Peyer's patch (tissue), 4 donors: ENCODE results near the gene CNPY4. TPM values are rescaled to one million over a fixed set of nuclear protein-coding genes. Genes with fewer than 3 reads are reported as not detected.

Experiments used
- DNase-seq, 3 donors: peaks; one replicate each; pipeline ENCODE4 v3.0.0-alpha.2; 2017 to 2019
- H3K27ac ChIP-seq, 4 donors: fragments of 200-600 bp; sonication (generic); one replicate each; pipeline ENCODE4 v1.5.1; 2016 to 2019
- H3K27me3 ChIP-seq, 2 donors: fragments of 200-600 bp; sonication (generic); one replicate each; pipeline ENCODE4 v1.5.1; 2019
- H3K36me3 ChIP-seq, 3 donors: fragments of 200-600 bp; sonication (generic); one replicate each; pipeline ENCODE4 v1.5.1; 2016 to 2019
- H3K4me1 ChIP-seq, 4 donors: fragments of 200-600 bp; sonication (generic); one replicate each; pipeline ENCODE4 v1.5.1; 2016 to 2019
- H3K4me3 ChIP-seq, 4 donors: fragments of 200-600 bp; sonication (generic); 1 replicate in 3 of 4; 2 replicates in 1 of 4; pipeline ENCODE4 v1.5.1; 2016 to 2019; ENCODE audit warnings: mild to moderate bottlenecking in 1 of 4
- H3K9me3 ChIP-seq, 4 donors: fragments of 200-600 bp; sonication (generic); one replicate each; pipeline ENCODE4 v1.5.1; 2016 to 2019; ENCODE audit warnings: mild to moderate bottlenecking in 1 of 4
- CTCF ChIP-seq, 6 experiments: fragments of 450-650 bp in 4 of 6; fragments of 200-600 bp in 2 of 6; sonication (generic) in 1 of 6; IDR thresholded peaks; one replicate each; pipeline ENCODE4 v1.5.1; 2017 to 2019; ENCODE audit warnings: antibody characterized with exemption in 6 of 6, mild to moderate bottlenecking in 3 of 6, moderate library complexity in 1 of 6
- POLR2A ChIP-seq, 2 donors: fragments of 450-650 bp; IDR thresholded peaks; one replicate each; pipeline ENCODE4 v1.5.1; 2017; ENCODE audit warnings: antibody characterized with exemption in 2 of 2, mild to moderate bottlenecking in 2 of 2, moderate library complexity in 2 of 2
- total RNA-seq, 4 donors: library from RNA; depleted of rRNA; stranded (reverse); fragments of >200 nt; gene quantifications; one replicate each; pipeline ENCODE4 v1.1.0, GENCODE V29; 2016

Gene CNPY4
- total RNA-seq, 4 donors from 2014 or later = 4.6 to 23.9 (median 6.3) TPM

- H3K36me3 ChIP-seq = no peaks in the 10 kb centered on the region
- H3K4me1 ChIP-seq = peaks cover 0 to 23% (median 14%) of the 10 kb centered on the region in 4 donors
- no peaks in the 10 kb centered on the region for H3K27me3 ChIP-seq
- no peak overlapping the region for H3K4me3 ChIP-seq
- no peak for DNase-seq
- no peaks in the 10 kb centered on the region for H3K9me3 ChIP-seq
- TF ChIP-seq CTCF (IDR thresholded peaks at IDR 0.05) (no peak), POLR2A (IDR thresholded peaks at IDR 0.05) (no peak)
- H3K27ac ChIP-seq = peak overlapping the region in 1 of 4 donors; percentile 31
Measured at GRCh38 chr7:100163871-100164270, 44.4 kb downstream of the CNPY4 start.

- DNase-seq = peak in 1 of 3 donors; percentile 45
- TF ChIP-seq POLR2A (IDR thresholded peaks at IDR 0.05) = no peak
- TF ChIP-seq CTCF (IDR thresholded peaks at IDR 0.05) = no peak
- no peaks in the 10 kb centered on the region for H3K36me3 ChIP-seq
- H3K27ac ChIP-seq = no peak overlapping the region
- H3K4me1 ChIP-seq = peaks cover 0 to 26% (median 21%) of the 10 kb centered on the region in 4 donors
- no peaks in the 10 kb centered on the region for H3K27me3 ChIP-seq
- H3K9me3 ChIP-seq = no peaks in the 10 kb centered on the region
- H3K4me3 ChIP-seq = no peak overlapping the region
Measured at GRCh38 chr7:100166317-100166940, 47.0 kb downstream of the CNPY4 start.

DNA sequence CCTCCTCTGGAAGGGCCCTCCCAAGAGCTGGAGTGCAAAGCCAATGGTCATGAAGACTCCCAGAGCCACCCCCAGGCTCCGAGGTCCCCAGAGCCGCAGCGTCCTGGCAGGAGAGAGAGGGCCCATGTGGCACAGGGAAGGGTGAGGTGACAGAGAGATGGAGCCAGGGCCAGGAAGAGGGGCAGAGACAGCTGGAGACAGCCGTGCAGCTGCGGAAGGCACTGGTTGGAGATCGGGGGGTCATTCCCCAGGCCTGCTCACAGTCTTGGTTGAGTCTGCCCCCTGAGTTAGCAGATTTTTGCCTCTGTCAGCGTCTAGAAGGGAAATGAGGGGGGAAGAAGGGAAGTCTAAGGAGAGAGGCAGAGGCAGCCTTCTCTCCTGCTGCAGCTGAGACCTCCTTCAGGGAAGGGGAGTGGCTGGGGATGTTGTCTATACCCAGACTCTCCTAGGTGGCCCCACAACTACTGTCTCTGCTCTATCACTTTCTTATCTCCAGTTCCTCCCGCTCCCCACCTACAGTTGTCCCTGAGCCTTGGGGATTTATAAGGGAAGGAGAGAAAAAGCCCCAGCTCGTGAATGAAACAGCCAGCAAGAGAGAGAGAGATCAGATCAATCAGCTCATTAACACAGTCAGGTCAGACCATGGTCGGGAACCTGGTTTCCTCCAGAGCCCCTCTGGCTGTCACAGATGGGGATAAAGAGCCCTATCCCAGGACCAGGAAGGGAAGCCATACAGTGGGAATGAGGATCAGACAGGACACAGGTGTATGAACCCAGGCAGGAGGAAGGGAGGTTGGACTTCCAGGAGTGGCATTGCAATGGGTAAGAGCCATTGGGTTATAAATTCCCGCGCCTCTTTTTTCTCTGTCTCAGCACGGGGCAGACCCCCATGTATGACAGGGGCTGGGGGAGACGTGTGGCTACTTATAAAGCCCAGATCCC lies 47.8 kb downstream of the CNPY4 start:
- TF ChIP-seq CTCF (IDR thresholded peaks at IDR 0.05) = no peak
- TF ChIP-seq POLR2A (IDR thresholded peaks at IDR 0.05) = no peak
- H3K27ac ChIP-seq = peak overlapping the region in 1 of 4 donors; percentile 26
- DNase-seq = peak in 1 of 3 donors; percentile 27
- H3K4me3 ChIP-seq = peak overlapping the region in 2 of 4 donors; percentile 33 to 44
- no peaks in the 10 kb centered on the region for H3K36me3 ChIP-seq
- no peaks in the 10 kb centered on the region for H3K9me3 ChIP-seq
- peaks cover 0 to 33% (median 25%) of the 10 kb centered on the region in 4 donors for H3K4me1 ChIP-seq
- no peaks in the 10 kb centered on the region for H3K27me3 ChIP-seq

DNA sequence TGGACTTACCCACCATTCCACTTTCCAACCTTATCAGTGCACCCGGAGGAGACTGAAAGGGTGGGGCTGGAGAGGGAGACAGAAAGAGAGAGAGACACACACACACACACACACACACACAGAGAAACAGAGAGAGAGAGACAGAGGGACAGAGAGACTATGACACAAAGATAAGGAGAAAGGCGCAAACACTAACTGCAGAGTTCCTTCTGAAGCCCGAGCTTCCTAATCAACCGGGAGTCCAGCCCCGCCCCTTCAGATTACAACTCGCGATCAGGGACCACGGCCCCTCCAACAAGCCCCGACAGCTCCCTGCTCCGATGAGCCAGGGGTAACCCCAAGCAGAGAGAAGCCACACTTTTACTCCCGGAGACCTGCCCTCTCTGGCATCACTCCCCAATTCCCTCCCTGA lies 48.5 kb downstream of the CNPY4 start:
- no peaks in the 10 kb centered on the region for H3K27me3 ChIP-seq
- DNase-seq = peak in 1 of 3 donors; percentile 50

More for the DNA sequence above, 48.5 kb downstream of the CNPY4 start:
- H3K4me1 ChIP-seq = peaks cover 0 to 33% (median 24%) of the 10 kb centered on the region in 4 donors
- peak overlapping the region; percentile 26 to 57 (median 42) for H3K27ac ChIP-seq
- no peaks in the 10 kb centered on the region for H3K9me3 ChIP-seq
- H3K4me3 ChIP-seq = peak overlapping the region; percentile 22 to 44 (median 30)
- no peak for TF ChIP-seq POLR2A (IDR thresholded peaks at IDR 0.05)
- no peak for TF ChIP-seq CTCF (IDR thresholded peaks at IDR 0.05)
- no peaks in the 10 kb centered on the region for H3K36me3 ChIP-seq
